NCI-H82 (cell line): ENCODE measurements around the gene XKR3.
"Not testable (repeated sequence)": the region's sequence is repeated elsewhere in the genome, so short reads cannot be mapped to it uniquely, and the experiment has no call there.

Source experiments
- DNase-seq: peaks from one replicate; lab custom pipeline; 2025; lab: John Stamatoyannopoulos, UW

Gene XKR3

GRCh38 chr22:16747266-16748159, 77.7 kb downstream of the XKR3 start:
- not testable (repeated sequence) for DNase-seq

DNA sequence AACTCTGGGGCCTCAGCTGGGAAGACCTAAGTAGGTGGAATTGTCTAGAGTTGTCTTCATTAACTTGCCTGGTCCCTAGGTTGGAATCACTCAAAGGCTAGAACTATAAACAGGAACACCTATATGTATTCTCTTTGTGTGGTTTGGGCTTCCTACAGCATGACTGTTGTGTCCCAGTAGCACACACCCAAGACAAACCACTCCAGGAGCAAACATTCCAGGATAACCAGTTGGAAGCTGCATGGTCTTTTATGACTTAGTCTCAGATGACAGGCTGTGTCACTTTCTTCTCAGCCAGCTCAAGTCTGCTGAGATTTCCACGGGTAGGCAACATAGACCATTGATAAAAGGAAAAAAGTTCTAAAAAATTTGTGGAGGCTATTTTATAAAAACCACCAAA, 90.9 kb downstream of the XKR3 start:
- not testable (repeated sequence) for DNase-seq
